Right lung (tissue), 5 donors: ENCODE data around the gene RAB3C. TPM values are rescaled to one million over a fixed set of nuclear protein-coding genes. Genes with fewer than 3 reads are reported as not detected.

Experiments used
- DNase-seq, 2 donors: peaks; one replicate each; pipeline ENCODE4 v3.0.0-alpha.2; 2013
- polyA plus RNA-seq, 5 donors: library from polyadenylated mRNA; unstranded; fragments of 120-200 nt; gene quantifications; one replicate each; pipeline versions ENCODE4 v1.2.1 to v1.2.3, GENCODE V29; 2013; ENCODE audit warnings: inconsistent platforms in 1 of 5, low replicate concordance in 1 of 5; ENCODE audit not compliant: insufficient read length in 5 of 5, insufficient read depth in 1 of 5

Gene RAB3C
- polyA plus RNA-seq, 5 donors, result 0.68 to 2.8 (median 1.3) TPM

GRCh38 chr5:58724992-58725391 lies 142.1 kb downstream of the RAB3C start:
- no peak for DNase-seq

- DNase-seq, result no peak
Measured at GRCh38 chr5:58731641-58732040, 148.8 kb downstream of the RAB3C start.

GRCh38 chr5:58735637-58736036 lies 152.8 kb downstream of the RAB3C start:
- DNase-seq, result no peak

GRCh38 chr5:58736214-58736613 lies 153.3 kb downstream of the RAB3C start:
- no peak for DNase-seq

GRCh38 chr5:58737671-58738070 lies 154.8 kb downstream of the RAB3C start:
- no peak for DNase-seq

- DNase-seq, result no peak
Measured at GRCh38 chr5:58738336-58738735, 155.5 kb downstream of the RAB3C start.

GRCh38 chr5:58739051-58739450 lies 156.2 kb downstream of the RAB3C start:
- no peak for DNase-seq

- no peak for DNase-seq
Measured at GRCh38 chr5:58740956-58741355, 158.1 kb downstream of the RAB3C start.

GRCh38 chr5:58745350-58745749 lies 162.5 kb downstream of the RAB3C start:
- no peak for DNase-seq

- no peak for DNase-seq
Measured at GRCh38 chr5:58746321-58746720, 163.4 kb downstream of the RAB3C start.

GRCh38 chr5:58750036-58750435 lies 167.2 kb downstream of the RAB3C start:
- no peak for DNase-seq

GRCh38 chr5:58751222-58751837 lies 168.5 kb downstream of the RAB3C start:
- DNase-seq, result peak; percentile 16 to 22

- DNase-seq, result peak; percentile 61 to 70
Measured at GRCh38 chr5:58752104-58752503, 169.2 kb downstream of the RAB3C start.

- DNase-seq, result no peak
Measured at GRCh38 chr5:58753446-58753845, 170.6 kb downstream of the RAB3C start.

- no peak for DNase-seq
Measured at GRCh38 chr5:58754250-58754649, 171.4 kb downstream of the RAB3C start.

- no peak for DNase-seq
Measured at GRCh38 chr5:58755397-58755796, 172.5 kb downstream of the RAB3C start.

GRCh38 chr5:58759745-58760144 lies 176.9 kb downstream of the RAB3C start:
- no peak for DNase-seq

GRCh38 chr5:58760222-58760621 lies 177.3 kb downstream of the RAB3C start:
- no peak for DNase-seq

GRCh38 chr5:58761407-58761806 lies 178.5 kb downstream of the RAB3C start:
- DNase-seq, result no peak

- DNase-seq, result no peak
Measured at GRCh38 chr5:58763390-58763789, 180.5 kb downstream of the RAB3C start.

- DNase-seq, result no peak
Measured at GRCh38 chr5:58764199-58764598, 181.3 kb downstream of the RAB3C start.

GRCh38 chr5:58765058-58765457 lies 182.2 kb downstream of the RAB3C start:
- DNase-seq, result no peak

GRCh38 chr5:58767104-58767503 lies 184.2 kb downstream of the RAB3C start:
- no peak for DNase-seq

GRCh38 chr5:58770136-58770535 lies 187.3 kb downstream of the RAB3C start:
- DNase-seq, result peak; percentile 50 to 55
